HG03139 (cell line): ENCODE measurements around the gene DACH1.
A peak's percentile ranks its signal among the peaks of the same experiment; 100 is the strongest.
"Not testable (repeated sequence)": the region's sequence is repeated elsewhere in the genome, so short reads cannot be mapped to it uniquely, and the experiment has no call there.

ENCODE experiments used
- ATAC-seq: cut with Tn5 transposase; IDR thresholded peaks from one replicate; pipeline ENCODE4 v1.9.1; 2021; ENCODE audit not compliant: unreplicated experiment

The DACH1 gene

GRCh38 chr13:71867131-71867814, at the start of gene DACH1:
DACH1 (minus strand) TSS chr13:71867204.
- ATAC-seq = peak; percentile 43

DNA sequence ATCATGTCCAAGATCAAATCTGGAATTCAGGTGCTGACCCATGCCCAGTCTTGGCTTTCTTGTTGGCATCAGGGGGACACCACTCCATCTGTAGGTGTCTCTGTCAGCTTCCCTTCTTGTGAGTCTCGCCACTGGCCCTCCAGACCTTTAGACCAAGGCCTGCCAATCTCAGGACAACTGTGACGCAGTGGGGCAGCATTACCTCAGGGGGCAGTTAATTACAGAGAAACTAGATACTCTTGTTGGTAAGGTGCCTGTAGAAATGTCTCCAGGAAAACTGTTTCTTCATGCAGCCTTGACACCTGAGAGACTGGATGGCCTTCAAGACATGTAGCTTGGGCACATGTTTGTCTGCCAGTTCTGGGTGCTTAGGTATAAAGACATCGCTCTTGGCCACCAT, 46.7 kb upstream of the DACH1 start:
- ATAC-seq = no peak

DNA sequence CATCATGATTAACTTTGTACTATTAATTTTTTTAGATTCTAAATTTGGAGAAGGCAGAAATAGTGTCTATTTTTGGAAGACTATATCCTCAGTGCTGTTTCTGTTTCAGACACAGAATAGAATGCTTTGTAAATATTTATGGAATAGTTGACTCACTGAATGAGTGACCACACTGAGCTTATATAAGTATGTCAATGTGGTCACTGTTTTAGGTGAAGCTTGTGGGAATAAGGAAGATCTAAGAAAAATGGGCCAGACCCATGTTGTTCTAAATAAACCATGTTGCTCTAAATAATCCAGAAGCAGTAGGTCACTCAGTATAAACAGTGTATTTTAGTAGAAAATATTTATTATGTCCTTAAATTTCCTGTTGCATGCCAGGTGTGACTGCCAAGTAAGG, 45.5 kb upstream of the DACH1 start:
- no peak for ATAC-seq

GRCh38 chr13:71906448-71906847, 39.4 kb upstream of the DACH1 start:
- no peak for ATAC-seq

DNA sequence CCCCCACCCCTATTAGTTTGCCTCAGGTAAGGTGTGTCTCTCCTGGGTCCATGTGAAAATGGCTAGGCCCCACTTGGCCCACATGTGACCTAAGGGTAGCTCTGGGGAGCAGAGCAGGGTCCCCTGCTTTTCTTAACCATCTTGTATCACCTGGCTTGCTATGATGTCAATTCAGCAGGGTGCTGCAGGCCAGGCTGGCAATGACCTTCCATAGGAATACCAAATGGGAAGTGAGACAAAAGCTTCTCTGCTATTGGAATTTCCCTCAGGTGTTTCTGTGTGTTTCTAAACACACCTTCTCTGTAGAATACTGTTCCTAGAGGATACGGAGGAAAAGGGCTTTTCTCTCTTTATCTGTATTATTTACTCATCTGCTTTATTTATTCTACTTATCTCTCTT, 35.7 kb upstream of the DACH1 start:
- ATAC-seq = no peak

DNA sequence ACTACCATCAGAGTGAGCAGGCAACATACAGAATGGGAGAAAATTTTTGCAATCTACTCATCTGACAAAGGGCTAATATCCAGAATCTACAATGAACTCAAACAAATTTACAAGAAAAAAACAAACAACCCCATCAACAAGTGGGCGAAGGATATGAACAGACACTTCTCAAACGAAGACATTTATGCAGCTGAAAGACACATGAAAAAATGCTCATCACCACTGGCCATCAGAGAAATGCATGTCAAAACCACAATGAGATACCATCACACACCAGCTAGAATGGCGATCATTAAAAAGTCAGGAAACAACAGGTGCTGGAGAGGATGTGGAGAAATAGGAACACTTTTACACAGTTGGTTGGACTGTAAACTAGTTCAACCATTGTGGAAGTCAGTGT, 26.5 kb upstream of the DACH1 start:
- not testable (repeated sequence) for ATAC-seq

- ATAC-seq = no peak
Observed at GRCh38 chr13:71886880-71887279, 19.9 kb upstream of the DACH1 start.

GRCh38 chr13:71882120-71882519, 15.1 kb upstream of the DACH1 start:
- no peak for ATAC-seq

- ATAC-seq = no peak
Observed at GRCh38 chr13:71880753-71881541, 13.9 kb upstream of the DACH1 start.

DNA sequence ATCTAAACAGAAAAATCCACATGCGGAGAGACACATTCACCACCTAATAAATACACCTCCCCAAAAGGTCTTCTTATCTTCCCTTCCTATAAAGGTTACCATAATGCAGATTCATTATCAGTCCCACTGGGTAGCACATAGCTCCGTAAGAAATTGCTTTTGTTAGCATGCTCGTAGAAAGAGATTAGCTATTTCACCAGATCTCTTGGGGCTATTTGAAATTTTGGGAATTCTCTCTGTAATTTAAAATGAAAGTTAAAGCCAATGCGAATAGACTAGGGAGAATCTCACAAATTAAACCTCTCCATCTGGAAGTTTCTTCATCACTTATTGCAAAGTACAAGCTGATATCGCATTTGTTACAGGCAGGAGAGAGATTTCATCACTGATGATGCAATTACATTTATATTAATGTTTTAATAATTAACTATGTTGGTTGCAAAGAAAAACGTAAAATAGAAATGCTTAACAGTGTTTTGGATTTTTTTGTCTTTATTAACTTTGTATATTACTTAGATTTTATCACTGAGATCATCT, 12.9 kb upstream of the DACH1 start:
- no peak for ATAC-seq

DNA sequence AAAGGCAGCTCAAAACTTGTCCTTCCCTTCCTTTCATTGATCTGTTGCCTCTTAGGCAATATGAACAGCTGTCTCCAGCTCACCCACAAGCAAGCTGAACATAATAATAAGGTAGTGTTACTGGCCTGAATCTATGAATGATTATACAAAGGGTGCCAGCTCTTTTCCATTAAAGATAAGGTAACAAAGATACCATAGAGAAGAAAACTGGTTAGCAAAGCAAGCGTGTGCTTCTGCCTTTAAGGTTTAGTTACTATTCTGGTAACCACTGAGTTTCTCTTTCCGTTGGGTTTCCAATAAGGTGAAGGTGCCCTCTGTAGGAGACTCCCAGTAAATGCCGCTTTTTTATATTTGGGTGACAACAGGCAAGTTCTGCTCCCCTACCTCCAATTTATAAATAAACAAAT, 12.1 kb upstream of the DACH1 start:
- ATAC-seq = peak; percentile 98

- no peak for ATAC-seq
Observed at GRCh38 chr13:71877256-71877653, 10.3 kb upstream of the DACH1 start.

GRCh38 chr13:71876648-71877255, 9.7 kb upstream of the DACH1 start:
- ATAC-seq = no peak

DNA sequence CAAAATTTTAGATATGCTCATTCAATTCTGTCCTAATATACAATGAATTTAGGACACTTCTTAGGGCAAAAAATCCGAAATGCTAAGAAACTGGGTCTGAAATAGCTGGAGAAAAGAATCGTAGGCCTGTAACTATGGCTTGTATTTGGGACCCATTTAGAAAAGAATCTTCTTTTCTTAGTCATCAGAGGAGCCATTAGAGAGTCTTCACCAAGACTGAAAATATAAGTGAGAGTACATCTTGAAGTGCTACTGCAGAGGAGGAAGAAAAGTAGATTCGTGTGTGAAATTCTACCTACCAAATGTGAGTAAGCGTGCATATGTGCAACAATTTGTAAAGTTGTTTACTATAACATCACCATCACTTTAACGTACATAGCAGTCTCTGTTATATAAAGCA, 8.8 kb upstream of the DACH1 start:
- no peak for ATAC-seq

DNA sequence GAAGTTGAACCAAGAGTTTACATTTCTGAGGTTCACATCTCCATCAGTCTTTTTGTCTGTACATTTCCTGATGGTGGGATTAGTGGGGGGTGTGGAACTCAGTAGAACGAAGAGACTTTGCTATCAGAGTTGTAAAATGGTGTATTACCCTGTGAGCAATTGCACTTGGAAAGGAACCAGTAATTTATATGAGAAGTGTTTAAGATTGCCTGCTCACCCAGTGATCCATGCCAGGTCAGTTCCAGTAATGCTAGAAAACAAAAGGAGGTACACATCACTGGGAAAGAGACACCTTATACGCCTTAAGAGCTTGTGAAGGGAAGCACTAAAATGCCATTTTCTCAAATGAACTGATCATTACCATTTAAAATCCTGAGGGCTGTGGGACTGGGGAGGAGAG, 7.5 kb upstream of the DACH1 start:
- ATAC-seq = no peak

DNA sequence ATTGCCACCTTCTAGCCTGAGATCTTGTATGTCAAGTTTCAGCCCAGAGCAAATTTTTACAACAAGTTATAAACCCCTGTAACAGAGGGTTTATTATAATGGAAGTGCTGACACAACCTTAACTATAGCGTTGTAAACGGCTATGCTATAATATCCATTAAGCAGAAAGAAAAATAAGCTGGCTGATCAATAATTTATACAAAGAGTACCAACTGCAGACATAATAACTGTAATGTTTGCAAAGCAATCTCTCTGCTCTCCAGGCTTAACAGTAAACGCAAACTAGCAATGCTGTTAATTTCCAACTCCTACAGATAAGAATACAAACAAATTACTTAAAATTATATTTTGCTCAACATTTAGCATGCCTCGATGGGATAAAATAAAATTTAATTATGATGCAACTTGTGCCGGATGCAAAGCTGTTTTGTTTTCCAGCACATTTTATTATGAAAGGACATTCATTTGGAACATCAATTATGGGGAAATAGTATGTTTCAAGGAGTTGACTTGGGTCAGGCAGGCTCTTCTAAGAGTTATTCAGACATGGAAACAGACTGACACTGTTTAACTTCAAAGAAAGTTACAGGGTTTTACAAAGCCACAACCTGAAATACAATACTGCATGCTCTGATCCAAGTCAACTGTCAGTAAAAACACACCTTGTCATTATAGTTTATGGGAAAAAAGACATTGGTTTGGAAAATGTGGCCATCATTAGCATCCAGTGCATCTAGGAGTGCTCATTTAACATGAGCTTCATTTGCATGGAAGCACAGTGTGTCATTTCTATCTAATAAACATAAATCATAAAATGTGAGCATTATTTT, 6.6 kb upstream of the DACH1 start:
- ATAC-seq = no peak

DNA sequence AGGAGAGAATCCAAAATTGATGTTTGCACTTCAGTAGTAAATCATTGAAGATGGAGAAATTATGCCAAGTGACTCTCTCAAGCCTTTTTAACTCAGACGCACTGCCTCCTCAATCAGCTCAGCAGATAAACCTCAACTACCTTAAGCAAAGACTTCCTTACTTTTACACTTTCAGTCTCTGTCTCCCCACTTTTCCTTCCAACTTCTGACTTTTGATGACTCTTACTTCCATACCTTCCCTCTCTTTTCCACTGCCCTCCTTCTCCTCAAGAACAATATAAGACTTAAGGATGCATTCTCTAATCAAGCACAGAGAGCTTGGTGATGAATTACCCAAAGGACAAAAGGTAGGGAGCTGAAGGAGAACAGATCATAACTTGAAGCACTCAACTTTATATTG, 4.8 kb upstream of the DACH1 start:
- ATAC-seq = no peak

- ATAC-seq = no peak
Observed at GRCh38 chr13:71871176-71871754, 4.3 kb upstream of the DACH1 start.

DNA sequence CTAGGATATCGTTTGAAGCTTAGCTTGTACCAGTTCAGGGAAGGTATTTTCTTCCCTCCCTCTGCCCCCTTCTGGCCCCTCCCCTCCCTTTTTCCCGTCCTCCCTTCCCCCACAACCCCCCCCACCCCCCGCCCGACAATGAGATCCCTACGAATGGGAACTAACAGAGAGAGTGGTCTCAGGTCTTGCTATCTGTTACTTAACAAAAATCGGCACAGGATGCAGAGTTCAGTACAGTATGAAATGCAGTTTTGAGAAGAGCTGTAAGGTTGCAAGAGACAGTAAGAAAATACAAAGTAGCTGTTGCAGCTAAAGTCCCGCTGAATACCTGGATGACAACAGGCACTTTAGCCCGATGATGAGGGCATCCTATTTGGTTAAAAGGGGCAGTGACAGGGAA, 3.1 kb upstream of the DACH1 start:
- no peak for ATAC-seq

GRCh38 chr13:71869274-71869673, 2.3 kb upstream of the DACH1 start:
- no peak for ATAC-seq
